ENCODE results near the gene SLC4A5.
"Not testable (repeated sequence)": the region's sequence is repeated elsewhere in the genome, so short reads cannot be mapped to it uniquely, and the experiment has no call there.

The SLC4A5 gene

GRCh38 chr2:74221604-74222299 lies 121.5 kb downstream of the SLC4A5 start:
- DNase-seq (ENCODE audit: low read depth, low spot score): no peak
- no peak overlapping the region for H3K27ac ChIP-seq (ENCODE audit: low read length)
- no peak overlapping the region for H3K4me3 ChIP-seq (ENCODE audit: low read length)
- H3K36me3 ChIP-seq (ENCODE audit: control insufficient read depth, insufficient read depth, low read length): peaks cover 5% of the 10 kb centered on the region; the same call in 1 of the 2 replicates
- H3K4me1 ChIP-seq (ENCODE audit: control insufficient read depth, insufficient read depth, low read length): no peaks in the 10 kb centered on the region; the same call in 1 of the 2 replicates
- H3K27me3 ChIP-seq (ENCODE audit: control insufficient read depth, insufficient read depth, low read length): no peaks in the 10 kb centered on the region
- H3K9me3 ChIP-seq (ENCODE audit: control insufficient read depth, insufficient read depth, low read length): no peaks in the 10 kb centered on the region
- WGBS (ENCODE audit: insufficient coverage, insufficient read length): no CpG with 5 or more reads among the region's 6 CpGs

GRCh38 chr2:74221091-74221490 lies 122.1 kb downstream of the SLC4A5 start:
- Histone ChIP-seq H3K36me3 (ENCODE audit: control insufficient read depth, insufficient read depth, low read length) (peaks cover 5% of the 10 kb centered on the region; the same call in 1 of the 2 replicates), H3K4me1 (ENCODE audit: control insufficient read depth, insufficient read depth, low read length) (no peaks in the 10 kb centered on the region), H3K27me3 (ENCODE audit: control insufficient read depth, insufficient read depth, low read length) (no peaks in the 10 kb centered on the region), H3K4me3 (ENCODE audit: low read length) (no peak overlapping the region), H3K9me3 (ENCODE audit: control insufficient read depth, insufficient read depth, low read length) (no peaks in the 10 kb centered on the region), H3K27ac (ENCODE audit: low read length) (no peak overlapping the region)
- DNase-seq (ENCODE audit: low read depth, low spot score): no peak
- WGBS (ENCODE audit: insufficient coverage, insufficient read length): no CpG with 5 or more reads among the region's 6 CpGs

- H3K9me3 ChIP-seq (ENCODE audit: control insufficient read depth, insufficient read depth, low read length): no peaks in the 10 kb centered on the region
- peaks cover 12% of the 10 kb centered on the region; the same call in 1 of the 2 replicates for H3K36me3 ChIP-seq (ENCODE audit: control insufficient read depth, insufficient read depth, low read length)
- no peak overlapping the region for H3K27ac ChIP-seq (ENCODE audit: low read length)
- no peak overlapping the region for H3K4me3 ChIP-seq (ENCODE audit: low read length)
- no CpG with 5 or more reads among the region's 5 CpGs for WGBS (ENCODE audit: insufficient coverage, insufficient read length)
- no peak for DNase-seq (ENCODE audit: low read depth, low spot score)
- no peaks in the 10 kb centered on the region for H3K27me3 ChIP-seq (ENCODE audit: control insufficient read depth, insufficient read depth, low read length)
- H3K4me1 ChIP-seq (ENCODE audit: control insufficient read depth, insufficient read depth, low read length): no peaks in the 10 kb centered on the region
Measured at GRCh38 chr2:74219846-74220486, 123.2 kb downstream of the SLC4A5 start.

- WGBS (ENCODE audit: insufficient coverage, insufficient read length): no CpG with 5 or more reads among the region's 2 CpGs
- Histone ChIP-seq H3K4me3 (ENCODE audit: low read length) (no peak overlapping the region), H3K27ac (ENCODE audit: low read length) (no peak overlapping the region), H3K27me3 (ENCODE audit: control insufficient read depth, insufficient read depth, low read length) (no peaks in the 10 kb centered on the region), H3K4me1 (ENCODE audit: control insufficient read depth, insufficient read depth, low read length) (no peaks in the 10 kb centered on the region), H3K36me3 (ENCODE audit: control insufficient read depth, insufficient read depth, low read length) (peaks cover 16% of the 10 kb centered on the region; the same call in 1 of the 2 replicates), H3K9me3 (ENCODE audit: control insufficient read depth, insufficient read depth, low read length) (no peaks in the 10 kb centered on the region)
- no peak for DNase-seq (ENCODE audit: low read depth, low spot score)
Measured at GRCh38 chr2:74216642-74217041, 126.6 kb downstream of the SLC4A5 start.

- H3K9me3 ChIP-seq (ENCODE audit: control insufficient read depth, insufficient read depth, low read length); H3K27me3 ChIP-seq (ENCODE audit: control insufficient read depth, insufficient read depth, low read length); DNase-seq (ENCODE audit: low read depth, low spot score); H3K4me3 ChIP-seq (ENCODE audit: low read length); H3K27ac ChIP-seq (ENCODE audit: low read length); H3K4me1 ChIP-seq (ENCODE audit: control insufficient read depth, insufficient read depth, low read length): not testable (repeated sequence)
- H3K36me3 ChIP-seq (ENCODE audit: control insufficient read depth, insufficient read depth, low read length): peaks cover 20% of the 10 kb centered on the region; the same call in 1 of the 2 replicates
- no CpG with 5 or more reads among the region's 6 CpGs for WGBS (ENCODE audit: insufficient coverage, insufficient read length)
Measured at GRCh38 chr2:74215771-74216170, 127.4 kb downstream of the SLC4A5 start.

- no peak for DNase-seq (ENCODE audit: low read depth, low spot score)
- Histone ChIP-seq H3K4me1 (ENCODE audit: control insufficient read depth, insufficient read depth, low read length) (no peaks in the 10 kb centered on the region), H3K27ac (ENCODE audit: low read length) (no peak overlapping the region), H3K9me3 (ENCODE audit: control insufficient read depth, insufficient read depth, low read length) (no peaks in the 10 kb centered on the region), H3K4me3 (ENCODE audit: low read length) (no peak overlapping the region), H3K27me3 (ENCODE audit: control insufficient read depth, insufficient read depth, low read length) (no peaks in the 10 kb centered on the region), H3K36me3 (ENCODE audit: control insufficient read depth, insufficient read depth, low read length) (peaks cover 23% of the 10 kb centered on the region; the same call in 1 of the 2 replicates)
- WGBS (ENCODE audit: insufficient coverage, insufficient read length): no CpG with 5 or more reads among the region's 3 CpGs
Measured at GRCh38 chr2:74212702-74213410, 130.4 kb downstream of the SLC4A5 start.

GRCh38 chr2:74206180-74206688 lies 137.0 kb downstream of the SLC4A5 start:
- H3K27ac ChIP-seq (ENCODE audit: low read length): no peak overlapping the region
- peaks cover 6% of the 10 kb centered on the region for H3K4me1 ChIP-seq (ENCODE audit: control insufficient read depth, insufficient read depth, low read length)
- H3K9me3 ChIP-seq (ENCODE audit: control insufficient read depth, insufficient read depth, low read length): no peaks in the 10 kb centered on the region
- no CpG with 5 or more reads among the region's 6 CpGs for WGBS (ENCODE audit: insufficient coverage, insufficient read length)
- no peaks in the 10 kb centered on the region for H3K27me3 ChIP-seq (ENCODE audit: control insufficient read depth, insufficient read depth, low read length)
- H3K4me3 ChIP-seq (ENCODE audit: low read length): no peak overlapping the region
- peaks cover 19% of the 10 kb centered on the region for H3K36me3 ChIP-seq (ENCODE audit: control insufficient read depth, insufficient read depth, low read length)
- DNase-seq (ENCODE audit: low read depth, low spot score): no peak

- H3K27me3 ChIP-seq (ENCODE audit: control insufficient read depth, insufficient read depth, low read length): no peaks in the 10 kb centered on the region
- peaks cover 16% of the 10 kb centered on the region for H3K36me3 ChIP-seq (ENCODE audit: control insufficient read depth, insufficient read depth, low read length)
- H3K27ac ChIP-seq (ENCODE audit: low read length): no peak overlapping the region
- DNase-seq (ENCODE audit: low read depth, low spot score): no peak
- no CpG with 5 or more reads among the region's 6 CpGs for WGBS (ENCODE audit: insufficient coverage, insufficient read length)
- no peaks in the 10 kb centered on the region for H3K9me3 ChIP-seq (ENCODE audit: control insufficient read depth, insufficient read depth, low read length)
- H3K4me1 ChIP-seq (ENCODE audit: control insufficient read depth, insufficient read depth, low read length): peaks cover 6% of the 10 kb centered on the region
- H3K4me3 ChIP-seq (ENCODE audit: low read length): no peak overlapping the region
Measured at GRCh38 chr2:74205596-74205995, 137.6 kb downstream of the SLC4A5 start.

GRCh38 chr2:74205113-74205512 lies 138.1 kb downstream of the SLC4A5 start:
- no peak for DNase-seq (ENCODE audit: low read depth, low spot score)
- H3K4me3 ChIP-seq (ENCODE audit: low read length): no peak overlapping the region
- peaks cover 16% of the 10 kb centered on the region for H3K36me3 ChIP-seq (ENCODE audit: control insufficient read depth, insufficient read depth, low read length)
- H3K4me1 ChIP-seq (ENCODE audit: control insufficient read depth, insufficient read depth, low read length): peaks cover 6% of the 10 kb centered on the region
- no CpG with 5 or more reads among the region's 5 CpGs for WGBS (ENCODE audit: insufficient coverage, insufficient read length)
- H3K27ac ChIP-seq (ENCODE audit: low read length): no peak overlapping the region
- no peaks in the 10 kb centered on the region for H3K27me3 ChIP-seq (ENCODE audit: control insufficient read depth, insufficient read depth, low read length)
- H3K9me3 ChIP-seq (ENCODE audit: control insufficient read depth, insufficient read depth, low read length): no peaks in the 10 kb centered on the region

GRCh38 chr2:74204436-74204835 lies 138.8 kb downstream of the SLC4A5 start:
- H3K9me3 ChIP-seq (ENCODE audit: control insufficient read depth, insufficient read depth, low read length): no peaks in the 10 kb centered on the region
- peaks cover 11% of the 10 kb centered on the region for H3K36me3 ChIP-seq (ENCODE audit: control insufficient read depth, insufficient read depth, low read length)
- no CpG with 5 or more reads among the region's 3 CpGs for WGBS (ENCODE audit: insufficient coverage, insufficient read length)
- no peak for DNase-seq (ENCODE audit: low read depth, low spot score)
- H3K27ac ChIP-seq (ENCODE audit: low read length): no peak overlapping the region
- no peaks in the 10 kb centered on the region for H3K27me3 ChIP-seq (ENCODE audit: control insufficient read depth, insufficient read depth, low read length)
- no peak overlapping the region for H3K4me3 ChIP-seq (ENCODE audit: low read length)
- peaks cover 6% of the 10 kb centered on the region for H3K4me1 ChIP-seq (ENCODE audit: control insufficient read depth, insufficient read depth, low read length)
